A549 (cell line): ENCODE results near the gene LEFTY1.

ENCODE experiments used
- CEBPB ChIP-seq, 2 experiments: fragments of >200 bp in 1 of 2; sonication (Bioruptor Twin) in 1 of 2; formaldehyde crosslinking in 1 of 2; IDR thresholded peaks; 2 replicates each; pipeline ENCODE4 v1.6.1; 2012 to 2016
- EP300 ChIP-seq, 2 experiments: fragments of >200 bp; sonication (Bioruptor Twin); formaldehyde crosslinking; IDR thresholded peaks; 2 replicates in 1 of 2; 3 replicates in 1 of 2; pipeline ENCODE4 v1.6.1; 2016 to 2017
- POLR2A ChIP-seq: IDR thresholded peaks from 2 replicates; pipeline ENCODE4 v1.6.1; 2012; ENCODE audit warnings: mild to moderate bottlenecking, low read length
- RAD21 ChIP-seq, 2 experiments: fragments of >200 bp in 1 of 2; sonication (Bioruptor Twin) in 1 of 2; formaldehyde crosslinking in 1 of 2; IDR thresholded peaks in 1 of 2; conservative IDR thresholded peaks in 1 of 2; 2 replicates in 1 of 2; 3 replicates in 1 of 2; pipeline ENCODE4 v1.6.1; 2012 to 2018; ENCODE audit warnings: inconsistent platforms in 1 of 2
- SMC3 ChIP-seq: fragments of >200 bp; sonication (Bioruptor Twin); formaldehyde crosslinking; IDR thresholded peaks from 3 replicates; pipeline ENCODE4 v1.6.1; 2018; ENCODE audit warnings: inconsistent platforms
- ZFP36 ChIP-seq: fragments of 450-650 bp; IDR thresholded peaks from 2 replicates; pipeline ENCODE4 v1.6.1; 2014; ENCODE audit warnings: borderline replicate concordance; ENCODE audit not compliant: partially characterized antibody
- TF ChIP-seq, protein P1 (sequence below): fragments of >200 bp; sonication (Bioruptor Twin); formaldehyde crosslinking; IDR thresholded peaks from 3 replicates; pipeline ENCODE4 v1.5.1; 2016

DNA sequence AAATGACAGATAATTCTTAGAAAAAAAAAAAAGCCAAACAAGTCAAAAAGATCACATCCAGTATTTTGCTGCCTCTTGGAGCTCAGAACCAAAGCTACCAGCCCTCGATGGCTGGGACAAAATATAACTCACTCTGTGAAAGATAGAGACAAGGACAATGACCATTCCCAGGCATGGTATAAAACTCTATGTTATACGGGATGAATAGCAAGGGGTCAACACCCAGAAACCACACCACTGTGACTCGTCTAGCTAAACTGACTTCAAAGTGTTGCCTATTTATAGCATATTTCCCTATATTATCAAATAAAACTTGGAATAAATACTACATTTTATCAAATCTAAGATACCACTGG lies 16.9 kb downstream of the LEFTY1 start:
- no peak for TF ChIP-seq CEBPB (IDR thresholded peaks at IDR 0.05)
- no peak for TF ChIP-seq POLR2A
- TF ChIP-seq SMC3: no peak
- TF ChIP-seq, protein P1, sequence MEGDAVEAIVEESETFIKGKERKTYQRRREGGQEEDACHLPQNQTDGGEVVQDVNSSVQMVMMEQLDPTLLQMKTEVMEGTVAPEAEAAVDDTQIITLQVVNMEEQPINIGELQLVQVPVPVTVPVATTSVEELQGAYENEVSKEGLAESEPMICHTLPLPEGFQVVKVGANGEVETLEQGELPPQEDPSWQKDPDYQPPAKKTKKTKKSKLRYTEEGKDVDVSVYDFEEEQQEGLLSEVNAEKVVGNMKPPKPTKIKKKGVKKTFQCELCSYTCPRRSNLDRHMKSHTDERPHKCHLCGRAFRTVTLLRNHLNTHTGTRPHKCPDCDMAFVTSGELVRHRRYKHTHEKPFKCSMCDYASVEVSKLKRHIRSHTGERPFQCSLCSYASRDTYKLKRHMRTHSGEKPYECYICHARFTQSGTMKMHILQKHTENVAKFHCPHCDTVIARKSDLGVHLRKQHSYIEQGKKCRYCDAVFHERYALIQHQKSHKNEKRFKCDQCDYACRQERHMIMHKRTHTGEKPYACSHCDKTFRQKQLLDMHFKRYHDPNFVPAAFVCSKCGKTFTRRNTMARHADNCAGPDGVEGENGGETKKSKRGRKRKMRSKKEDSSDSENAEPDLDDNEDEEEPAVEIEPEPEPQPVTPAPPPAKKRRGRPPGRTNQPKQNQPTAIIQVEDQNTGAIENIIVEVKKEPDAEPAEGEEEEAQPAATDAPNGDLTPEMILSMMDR: no peak
- no peak for TF ChIP-seq RAD21 (conservative IDR thresholded peaks at IDR 0.05 in 1 of 2, IDR thresholded peaks at IDR 0.05 in 1 of 2)
- TF ChIP-seq ZFP36: no peak
- no peak for TF ChIP-seq EP300 (IDR thresholded peaks at IDR 0.05)
